GM18499 (cell line): ENCODE data around the gene TMEM248.
A peak's percentile ranks its signal among the peaks of the same experiment; 100 is the strongest.
"Not testable (repeated sequence)": the region's sequence is repeated elsewhere in the genome, so short reads cannot be mapped to it uniquely, and the experiment has no call there.

Source experiments
- ATAC-seq: cut with Tn5 transposase; IDR thresholded peaks from one replicate; pipeline ENCODE4 v1.9.1; 2021; ENCODE audit warnings: moderate number of reproducible peaks; ENCODE audit not compliant: insufficient read depth, unreplicated experiment

Gene TMEM248, protein sequence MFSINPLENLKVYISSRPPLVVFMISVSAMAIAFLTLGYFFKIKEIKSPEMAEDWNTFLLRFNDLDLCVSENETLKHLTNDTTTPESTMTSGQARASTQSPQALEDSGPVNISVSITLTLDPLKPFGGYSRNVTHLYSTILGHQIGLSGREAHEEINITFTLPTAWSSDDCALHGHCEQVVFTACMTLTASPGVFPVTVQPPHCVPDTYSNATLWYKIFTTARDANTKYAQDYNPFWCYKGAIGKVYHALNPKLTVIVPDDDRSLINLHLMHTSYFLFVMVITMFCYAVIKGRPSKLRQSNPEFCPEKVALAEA

DNA sequence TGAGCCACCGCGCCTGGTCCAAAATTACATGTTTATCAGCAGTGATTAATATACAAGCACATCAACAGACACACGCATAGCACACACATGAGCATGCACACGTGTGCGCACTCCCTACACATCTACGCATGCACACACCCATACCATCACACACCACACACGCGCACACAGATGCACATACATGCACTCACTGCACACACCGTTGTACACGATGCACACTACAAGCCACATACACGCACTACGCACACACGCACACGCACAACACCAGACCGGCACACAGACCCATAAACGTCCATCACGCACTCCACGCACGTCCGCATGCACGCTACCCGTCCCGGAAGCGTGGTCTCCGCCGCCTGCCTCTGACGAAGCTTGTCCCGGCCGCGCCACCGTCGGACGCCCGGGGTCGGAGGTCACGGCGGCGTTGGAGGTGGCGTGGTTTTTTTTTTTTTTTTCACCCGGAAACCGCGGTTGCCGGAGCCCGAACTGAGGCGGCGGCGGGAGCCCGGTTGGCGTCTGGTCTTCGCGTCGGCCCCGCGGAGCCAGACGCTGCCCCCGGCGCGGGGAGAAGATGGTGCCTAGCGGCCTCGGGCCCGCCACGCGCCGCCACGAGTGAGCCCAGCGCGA lies at the start of gene TMEM248:
Gene TMEM248, plus strand, starts transcription at position 457 of the 627 bp plus-strand sequence. CDS start 20,641 bp downstream, outside the sequence.
- peak; percentile 61 for ATAC-seq

DNA sequence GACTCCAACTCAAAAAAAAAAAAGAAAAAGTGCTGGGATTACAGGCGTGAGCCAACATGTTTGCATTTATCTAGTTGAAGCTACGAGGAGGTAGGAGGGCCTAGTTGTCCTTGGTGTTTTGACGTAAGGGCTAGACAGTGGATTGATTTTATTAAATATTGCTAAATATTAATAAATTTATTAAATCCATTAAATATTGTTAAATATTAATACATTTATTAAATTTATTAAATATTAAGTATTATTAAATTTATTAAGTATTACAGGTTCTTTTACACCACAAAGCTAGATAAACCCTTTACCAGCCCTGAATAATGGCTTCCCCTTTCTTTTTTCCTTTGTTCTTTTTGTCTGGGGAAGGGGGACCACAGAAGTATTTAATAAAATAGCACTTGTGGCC lies 47.5 kb upstream of the TMEM248 start:
- ATAC-seq, result no peak

DNA sequence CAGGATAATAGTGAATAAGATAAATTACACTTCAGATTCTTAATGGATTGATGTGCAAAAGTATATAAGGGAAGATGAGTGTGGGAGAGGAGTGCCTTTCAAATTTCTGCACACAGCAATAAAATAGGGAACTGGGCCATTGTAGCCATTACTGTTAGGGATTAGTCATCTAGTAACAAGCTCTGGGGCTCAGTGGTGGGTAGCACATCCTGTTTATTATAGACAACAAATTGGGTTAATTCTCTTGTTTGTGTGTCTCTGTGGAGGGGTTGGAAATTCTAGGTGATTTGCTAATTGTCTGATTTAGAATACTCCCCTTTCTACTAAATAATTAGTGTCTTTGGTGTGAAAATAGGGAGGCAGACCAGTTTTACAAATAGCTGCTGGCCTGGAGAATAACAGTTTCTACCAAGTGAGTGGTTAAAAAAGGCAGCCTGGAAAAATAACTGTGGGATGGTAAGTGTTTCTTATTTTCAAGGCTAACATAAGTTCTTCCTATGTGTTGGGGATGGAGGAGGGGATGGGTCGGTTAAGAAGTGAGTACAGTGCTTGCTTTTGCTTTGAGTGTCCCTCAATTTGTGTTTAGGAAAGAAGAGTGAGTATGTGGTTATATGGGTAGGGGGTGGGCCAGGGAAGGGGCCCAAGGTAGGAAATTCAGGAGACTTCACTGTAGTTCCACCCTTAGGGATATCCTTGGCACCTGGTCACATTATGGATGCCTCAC lies 43.3 kb upstream of the TMEM248 start:
- ATAC-seq, result peak; percentile 92

DNA sequence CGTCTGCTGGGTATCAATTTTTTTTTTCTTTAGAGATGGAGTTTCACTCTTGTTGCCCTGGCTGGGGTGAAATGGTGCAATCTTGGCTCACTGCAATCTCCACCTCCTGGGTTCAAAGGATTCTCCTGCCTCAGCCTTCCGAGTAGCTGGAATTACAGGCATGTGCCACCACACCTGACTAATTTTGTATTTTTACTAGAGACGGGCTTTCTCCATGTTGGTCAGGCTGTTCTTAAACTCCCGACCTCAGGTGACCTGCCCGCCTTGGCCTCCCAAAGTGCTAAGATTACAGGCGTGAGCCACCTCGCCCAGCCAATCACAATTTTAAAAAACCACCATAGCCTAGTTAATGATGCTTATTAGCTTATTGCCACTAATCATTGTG lies 42.7 kb upstream of the TMEM248 start:
- not testable (repeated sequence) for ATAC-seq

DNA sequence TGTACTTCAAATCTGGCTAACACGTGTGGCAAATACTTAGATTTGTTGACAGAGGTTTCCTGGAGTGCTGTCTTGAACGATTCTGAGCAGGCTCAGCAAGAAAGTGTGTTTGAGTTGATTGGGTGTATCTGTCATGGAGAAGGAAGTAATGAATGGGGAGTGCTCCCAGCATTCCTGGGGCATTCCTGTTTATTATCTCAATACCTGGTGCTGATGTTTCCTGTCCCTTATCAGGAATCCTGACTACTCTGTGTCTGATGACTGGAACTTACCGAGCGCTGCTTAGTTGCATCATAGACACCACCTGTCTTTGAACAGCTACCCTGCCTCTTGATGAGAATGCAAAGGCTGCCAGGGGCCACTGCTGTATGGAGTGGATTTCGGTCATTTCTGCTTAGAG lies 41.0 kb upstream of the TMEM248 start:
- ATAC-seq, result no peak

DNA sequence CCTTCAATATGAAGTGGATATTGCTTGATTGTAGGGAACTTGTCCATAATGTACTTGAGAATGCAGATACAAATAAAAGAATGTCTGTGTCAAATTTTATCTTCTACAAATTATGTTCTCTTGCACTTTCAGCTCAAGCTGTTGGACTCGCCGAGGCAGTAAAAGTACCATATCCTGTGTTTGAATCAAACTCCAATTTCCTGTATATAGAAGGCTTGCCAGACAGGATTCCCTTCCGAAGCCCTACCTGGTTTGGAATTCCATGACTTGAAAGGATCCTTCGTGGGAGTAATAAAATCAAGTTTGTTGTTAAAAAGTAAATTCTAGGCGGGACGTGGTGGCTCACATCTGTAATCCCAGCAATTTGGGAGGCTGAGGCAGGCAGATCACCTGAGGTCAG lies 40.4 kb upstream of the TMEM248 start:
- not testable (repeated sequence) for ATAC-seq

DNA sequence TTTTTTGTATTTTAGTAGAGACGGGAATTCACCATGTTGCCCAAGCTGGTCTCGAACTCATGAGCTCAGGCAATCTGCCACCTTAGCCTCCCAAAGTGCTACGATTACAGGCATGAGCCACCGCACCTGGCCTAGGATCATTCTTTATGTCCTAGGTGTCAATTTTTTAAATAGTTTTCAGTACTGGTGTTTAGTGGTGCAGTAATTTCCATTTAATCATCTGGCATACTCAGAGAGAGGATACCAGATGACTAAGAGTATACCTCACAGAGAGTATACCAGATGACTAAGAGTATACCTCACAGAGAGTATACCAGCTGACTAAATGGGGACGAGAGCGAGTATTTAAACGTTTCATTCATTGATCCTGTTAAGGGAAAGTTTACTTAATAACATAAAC lies 37.3 kb upstream of the TMEM248 start:
- ATAC-seq, result no peak

DNA sequence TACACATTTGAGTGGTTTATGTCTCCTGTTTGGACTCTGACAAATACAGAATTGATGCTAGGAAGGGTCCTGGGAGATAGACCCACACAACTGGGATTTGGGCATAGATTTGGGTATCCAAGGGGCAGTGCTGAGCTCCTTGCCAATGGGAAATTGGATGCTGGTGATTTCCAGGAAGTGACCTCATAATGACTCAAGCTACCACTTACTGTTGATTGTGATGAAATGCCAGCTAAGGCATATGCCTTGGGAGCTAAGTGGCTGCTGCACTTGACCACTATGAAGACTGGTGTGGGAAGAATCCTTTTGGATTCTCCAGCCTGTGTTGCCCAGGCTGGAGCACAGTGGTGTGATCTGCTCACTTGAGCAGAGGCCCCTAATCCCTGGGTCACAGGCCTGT lies 36.5 kb upstream of the TMEM248 start:
- ATAC-seq, result not testable (repeated sequence)

DNA sequence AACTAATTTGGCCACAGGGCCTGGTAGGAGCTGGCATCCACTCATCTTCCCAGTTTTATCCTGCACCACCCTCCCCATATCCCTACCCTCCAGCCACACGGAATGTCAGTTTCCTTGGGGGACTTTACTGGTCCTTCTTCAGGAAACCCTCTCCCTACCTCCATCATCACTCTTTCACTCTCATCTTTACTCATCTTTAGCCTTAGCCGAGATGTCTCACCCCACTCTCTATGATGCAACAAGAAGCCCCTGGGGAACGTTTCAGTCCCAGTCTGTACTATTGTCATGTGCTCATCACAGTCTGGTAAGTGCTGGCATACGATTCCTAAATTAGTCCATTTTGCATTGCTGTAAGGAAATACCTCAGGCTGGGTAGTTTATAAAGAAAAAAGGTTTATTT lies 34.9 kb upstream of the TMEM248 start:
- peak; percentile 74 for ATAC-seq

DNA sequence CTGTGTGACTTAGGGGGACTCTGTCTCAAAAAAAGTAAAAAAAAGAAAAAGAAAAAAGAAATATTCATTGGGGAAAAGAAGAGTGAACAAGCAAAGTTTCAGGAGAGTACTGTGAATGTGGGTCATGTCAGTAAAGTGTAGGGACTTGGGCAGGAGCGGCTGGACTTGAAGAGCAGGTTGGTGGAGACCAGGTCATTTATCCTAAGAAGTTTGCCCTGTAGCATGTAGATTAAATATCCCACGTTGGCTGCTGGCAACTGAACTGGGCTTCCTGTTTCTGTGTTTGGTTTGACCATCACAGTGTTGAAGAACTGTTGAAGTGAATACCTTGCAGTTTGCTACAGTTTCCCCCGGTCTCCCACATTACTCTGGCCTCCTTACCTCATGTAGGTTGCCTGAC lies 32.8 kb upstream of the TMEM248 start:
- ATAC-seq, result not testable (repeated sequence)

DNA sequence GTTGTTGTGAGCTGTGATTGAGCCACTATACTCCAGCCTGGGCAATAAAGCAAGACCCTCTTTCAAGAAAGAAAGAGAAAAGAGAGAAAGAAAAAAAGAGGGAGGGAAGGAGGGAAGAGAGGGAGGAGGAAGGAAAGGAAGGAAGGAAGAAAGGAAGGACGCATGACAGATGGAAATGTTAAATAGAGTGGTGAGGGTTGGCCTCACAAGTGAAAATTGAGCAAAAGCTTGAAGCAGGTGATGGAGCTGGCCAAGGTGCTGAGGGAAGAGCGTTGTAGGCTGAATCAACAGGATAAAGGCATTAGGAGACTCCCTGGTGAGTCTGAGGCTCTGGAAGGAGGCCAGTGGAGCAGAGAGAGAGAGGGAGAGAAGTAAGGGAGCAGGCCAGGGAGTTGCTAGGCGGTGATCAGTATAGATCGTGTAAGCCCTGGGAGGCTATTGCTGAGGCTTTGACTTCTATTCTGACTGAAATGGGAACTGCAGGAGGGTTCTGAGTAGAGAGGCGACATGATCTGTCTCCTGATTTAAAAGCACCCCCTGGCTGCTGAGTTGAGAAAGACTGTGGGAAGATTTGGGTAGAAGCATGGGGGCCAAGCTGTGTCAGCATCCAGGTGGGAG lies 26.5 kb upstream of the TMEM248 start:
- no peak for ATAC-seq

DNA sequence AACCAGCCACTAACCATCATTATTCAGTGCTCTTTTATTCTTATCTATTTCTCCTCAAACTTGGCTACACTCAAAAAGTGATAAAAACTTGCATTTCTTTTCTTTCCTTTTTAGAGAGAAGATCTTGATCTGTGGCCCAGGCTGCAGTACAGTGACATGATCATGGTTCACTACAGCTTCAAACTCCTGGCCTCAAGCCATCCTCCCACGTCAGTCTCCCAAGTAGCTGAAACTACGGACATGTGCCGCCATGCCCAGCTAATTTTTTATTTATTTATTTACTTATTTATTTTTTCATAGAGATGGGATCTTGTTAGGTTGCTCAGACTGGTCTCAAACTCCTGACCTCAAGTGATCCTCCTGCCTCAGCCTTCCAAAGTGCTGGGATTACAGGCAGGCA lies 24.6 kb upstream of the TMEM248 start:
- no peak for ATAC-seq

DNA sequence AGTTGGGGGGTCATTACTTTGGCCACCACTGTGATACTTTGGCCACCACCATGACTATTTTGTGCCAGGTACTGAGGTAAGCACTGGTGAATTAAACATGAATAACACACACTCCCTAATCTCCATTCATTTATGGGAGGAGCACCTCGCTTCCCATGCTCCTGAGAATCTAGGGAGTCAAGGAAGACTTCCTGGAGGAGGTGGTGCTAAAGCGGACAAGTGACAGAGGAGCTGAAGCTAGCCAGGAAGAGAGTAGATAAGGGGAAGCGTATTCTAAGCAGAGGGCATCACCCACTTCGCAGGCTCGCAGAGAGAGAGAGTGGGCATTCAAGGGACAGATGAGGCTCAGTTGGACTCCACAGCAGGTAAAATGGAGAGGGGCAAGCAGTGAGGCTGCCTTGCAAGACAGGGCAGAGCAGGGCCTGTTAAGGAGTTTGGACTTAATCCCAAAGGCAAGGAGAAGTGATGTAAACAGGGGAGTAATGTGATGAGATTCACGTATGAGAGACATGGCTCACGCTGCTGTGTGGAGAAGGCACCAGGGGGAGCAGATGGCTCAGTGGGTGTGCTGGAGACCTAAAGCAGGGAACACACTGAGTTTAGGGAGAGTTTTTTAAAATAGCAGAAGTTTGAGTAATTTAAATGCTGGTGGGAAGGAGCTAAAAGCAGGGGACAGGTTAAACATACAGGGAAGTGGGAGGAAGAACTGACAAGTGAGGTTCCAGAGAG lies 21.3 kb upstream of the TMEM248 start:
- ATAC-seq, result no peak

DNA sequence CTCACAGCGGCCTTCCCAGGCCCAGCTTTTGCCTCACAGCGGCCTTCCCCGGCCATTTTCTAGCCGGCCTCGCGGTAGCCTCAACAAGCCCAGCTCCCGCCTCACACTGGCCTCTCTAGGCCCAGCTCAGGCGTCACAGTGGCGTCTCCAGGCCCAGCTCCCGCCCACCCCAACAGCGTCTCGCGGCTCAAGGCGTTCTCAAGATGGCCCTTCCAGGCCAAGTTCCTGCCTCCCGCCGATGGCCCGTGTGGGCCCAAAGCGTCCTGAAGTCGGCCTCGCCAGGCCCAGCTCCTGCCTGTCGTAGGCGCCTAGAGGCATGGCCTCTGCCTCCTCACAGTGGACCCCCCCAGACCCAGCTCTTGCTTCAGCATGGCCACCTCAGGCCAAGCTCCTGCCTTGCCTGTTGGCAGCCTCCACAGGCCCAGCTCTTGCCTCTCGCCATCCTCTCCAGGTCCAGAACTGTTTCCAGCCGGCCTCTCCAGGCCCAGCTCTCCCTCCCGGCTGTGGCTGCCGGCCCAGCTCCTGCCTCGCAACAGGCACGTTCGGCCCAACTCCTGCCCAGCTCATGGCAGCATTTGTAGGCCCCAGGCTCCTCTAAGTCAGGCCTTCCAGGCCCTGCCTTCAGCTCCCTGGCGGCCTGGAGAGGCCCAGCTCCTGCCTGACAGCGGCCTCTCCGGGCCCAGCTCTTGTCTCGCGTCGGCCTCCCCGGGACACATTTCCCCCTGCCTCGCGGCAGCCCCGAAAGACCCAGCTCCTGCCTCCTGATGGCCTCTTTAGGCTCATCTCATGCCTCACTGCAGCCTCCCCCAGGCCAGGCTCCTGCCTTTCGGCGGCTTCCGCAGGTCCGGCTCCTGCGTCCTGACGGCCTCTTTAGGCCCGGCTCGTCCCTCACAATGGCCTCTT lies 18.8 kb upstream of the TMEM248 start:
- no peak for ATAC-seq

DNA sequence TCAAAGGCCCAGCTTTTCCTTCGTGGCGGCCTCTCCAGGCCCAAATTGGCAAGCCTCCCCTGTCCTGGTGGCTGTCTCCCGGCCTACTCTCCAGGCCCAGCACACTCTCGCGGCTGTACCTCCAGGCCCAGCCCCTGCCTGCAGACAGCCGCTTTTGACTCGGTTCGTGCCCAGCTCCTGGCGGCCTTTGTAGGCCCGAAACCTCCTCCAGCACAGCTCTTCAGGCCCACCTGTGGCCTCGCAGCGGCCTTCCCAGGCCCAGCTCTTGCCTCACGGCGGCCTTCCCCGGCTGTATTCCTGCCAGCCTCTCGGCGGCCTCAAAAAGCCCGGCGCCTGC lies 18.2 kb upstream of the TMEM248 start:
- no peak for ATAC-seq

DNA sequence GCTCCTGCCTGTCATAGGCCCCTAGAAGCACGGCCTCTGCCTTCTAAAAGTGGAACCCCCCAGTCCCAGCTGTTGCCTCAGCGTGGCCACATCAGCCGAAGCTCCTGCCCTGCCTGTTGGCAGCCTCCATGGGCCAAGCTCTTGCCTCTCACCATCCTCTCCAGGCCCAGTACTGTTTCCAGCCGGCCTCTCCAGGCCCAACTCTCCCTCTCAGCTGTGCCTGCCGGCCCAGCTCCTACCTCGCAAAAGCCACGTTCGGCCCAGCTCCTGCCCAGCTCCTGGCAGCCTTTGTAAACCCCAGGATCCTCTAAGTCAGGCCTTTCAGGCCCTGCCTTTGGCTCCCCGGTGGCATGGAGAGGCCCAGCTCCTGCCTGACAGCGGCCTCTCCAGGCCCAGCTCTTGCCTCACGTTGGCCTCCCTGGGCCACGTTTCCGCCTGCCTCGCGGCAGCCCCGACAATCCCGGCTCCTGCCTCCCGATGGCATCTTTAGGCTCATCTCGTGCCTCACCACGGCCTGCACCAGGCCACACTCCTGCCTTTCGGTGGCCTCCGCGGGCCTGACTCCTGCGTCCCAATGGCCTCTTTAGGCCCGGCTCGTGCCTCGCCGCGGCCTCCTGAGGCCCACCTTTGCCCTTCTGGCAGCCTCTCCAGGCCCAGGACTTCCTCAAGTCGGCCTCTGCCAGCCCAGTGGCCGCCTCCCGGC lies 17.5 kb upstream of the TMEM248 start:
- ATAC-seq, result no peak

DNA sequence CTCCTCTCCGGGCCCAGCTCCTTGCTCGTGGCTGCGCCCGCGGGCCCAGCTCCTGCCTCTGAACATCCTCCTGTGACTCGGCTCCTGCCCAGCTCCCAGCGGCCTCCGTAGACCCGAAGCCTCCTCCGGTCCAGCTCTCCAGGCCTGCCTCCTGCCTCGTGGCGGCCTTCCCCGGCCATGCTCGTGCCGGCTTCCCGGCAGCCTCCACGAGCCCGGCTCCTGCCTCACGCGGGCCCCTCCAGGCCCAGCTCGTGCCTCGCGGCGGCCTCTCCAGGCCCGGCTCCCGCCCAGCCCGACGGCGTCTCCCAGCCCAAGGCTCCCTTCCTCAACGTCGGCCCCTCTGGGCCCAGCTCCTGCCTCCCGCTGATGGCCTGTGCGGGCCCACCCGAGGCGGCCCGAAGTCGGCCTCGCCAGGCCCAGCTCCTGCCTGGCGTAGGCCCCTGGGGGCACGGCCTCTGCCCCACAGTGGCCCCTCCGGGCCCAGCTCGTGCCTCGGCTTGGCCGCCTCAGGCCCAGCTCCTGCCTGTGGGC lies 16.9 kb upstream of the TMEM248 start:
- ATAC-seq, result no peak

DNA sequence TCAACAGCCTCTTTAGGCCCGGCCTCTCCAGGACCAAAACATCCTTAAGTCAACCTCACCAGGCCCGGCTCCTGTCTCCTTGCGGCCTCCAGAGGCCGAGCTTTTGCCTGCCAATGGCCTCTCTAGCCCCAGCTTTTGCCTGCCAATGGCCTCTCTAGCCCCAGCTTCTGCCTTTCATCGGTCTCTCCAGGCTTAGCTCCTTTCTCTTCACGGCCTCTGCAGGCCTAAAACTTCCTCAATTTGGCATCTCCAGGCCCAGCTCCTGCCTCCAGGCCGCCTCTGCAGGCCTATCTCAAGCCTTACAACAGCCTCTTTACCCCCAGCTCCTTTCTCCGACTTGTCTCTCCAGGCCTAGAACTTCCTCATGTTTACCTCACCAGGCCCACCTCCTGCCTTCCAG lies 15.7 kb upstream of the TMEM248 start:
- ATAC-seq, result no peak

DNA sequence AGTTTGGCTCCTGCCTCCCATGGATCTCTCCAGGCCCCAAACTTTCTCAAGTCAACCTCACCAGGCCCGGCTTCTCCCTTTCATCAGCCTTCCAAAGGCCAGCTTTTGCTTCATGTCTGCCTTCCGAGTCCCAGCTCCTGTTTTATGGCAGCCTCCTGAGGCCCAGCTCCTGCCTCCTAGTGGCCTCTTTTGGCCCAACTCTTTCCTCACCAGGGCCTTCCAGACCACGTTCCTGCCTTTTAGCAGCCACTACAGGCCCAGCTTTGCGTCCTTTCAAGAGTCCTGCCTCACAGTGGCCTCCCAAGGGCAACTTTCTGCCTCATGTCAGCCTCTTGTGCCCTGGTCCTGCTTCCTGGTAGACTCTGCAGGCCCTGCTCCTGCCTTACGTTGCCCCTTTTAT lies 15.3 kb upstream of the TMEM248 start:
- no peak for ATAC-seq
